GM21528 (cell line): ENCODE data around the gene FYN.

ENCODE experiments used
- ATAC-seq: cut with Tn5 transposase; IDR thresholded peaks from one replicate; pipeline ENCODE4 v1.9.1; 2021; ENCODE audit warnings: mild to moderate bottlenecking, moderate library complexity; ENCODE audit not compliant: unreplicated experiment, low FRiP score

FYN gene

DNA sequence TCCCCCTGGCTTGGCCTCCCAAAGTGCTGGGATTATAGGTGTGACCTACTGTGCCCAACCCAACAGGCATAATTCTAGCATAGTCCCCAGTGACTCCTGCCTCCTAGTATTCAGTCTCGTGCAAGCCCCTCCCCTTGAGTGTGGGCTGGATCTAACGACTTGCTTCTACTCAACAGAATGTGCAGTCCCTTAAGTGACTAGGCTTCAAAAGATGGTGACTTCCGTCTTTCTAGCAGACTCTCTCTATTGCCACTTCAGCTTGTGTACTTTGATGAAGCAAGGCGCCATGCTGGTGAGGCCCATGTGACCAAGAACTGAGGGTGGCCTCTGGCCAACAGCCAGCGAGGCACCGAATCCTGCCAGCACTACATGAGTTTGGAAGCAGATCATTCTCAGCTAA lies 157.9 kb downstream of the FYN start:
- ATAC-seq: no peak

DNA sequence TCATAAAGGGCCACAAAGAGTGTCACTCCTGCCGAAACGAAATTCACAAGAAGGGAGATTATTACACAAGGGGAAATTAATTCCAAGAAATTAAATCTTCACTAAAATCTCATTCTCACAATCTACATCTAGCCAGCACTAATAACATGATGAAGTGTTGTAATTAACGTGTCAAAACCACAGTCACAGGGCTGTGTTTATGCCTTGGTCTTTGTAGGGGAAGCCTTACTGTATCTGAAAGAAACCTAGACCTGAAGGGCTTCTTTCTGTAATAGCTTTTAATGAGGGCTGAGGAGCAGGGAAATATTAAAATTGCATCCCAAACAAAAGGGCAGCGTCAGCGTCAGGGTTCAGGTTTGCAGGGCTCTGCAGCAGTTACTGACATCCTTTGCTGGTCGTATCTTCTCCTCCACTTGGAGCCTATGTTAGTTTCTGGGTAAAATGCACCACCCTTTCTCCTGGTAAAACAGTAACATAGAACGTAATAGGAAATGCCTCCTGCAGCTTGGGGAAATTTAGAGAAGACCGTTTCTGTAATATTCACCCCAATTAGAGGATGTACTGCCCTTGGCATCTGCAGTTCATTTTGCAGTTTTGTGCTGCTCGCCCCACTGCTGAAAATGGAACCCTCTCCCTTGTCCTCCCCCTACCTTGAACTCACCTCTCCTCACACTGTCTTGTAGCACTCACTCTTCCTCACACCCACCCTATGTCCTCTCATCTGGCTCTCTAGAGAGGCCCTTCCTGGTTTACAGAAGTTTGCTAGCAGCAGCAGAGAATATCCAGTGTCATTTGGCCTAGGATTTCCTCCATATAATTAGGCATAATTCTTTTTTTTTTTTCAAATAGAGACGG lies 158.6 kb downstream of the FYN start:
- ATAC-seq: no peak

DNA sequence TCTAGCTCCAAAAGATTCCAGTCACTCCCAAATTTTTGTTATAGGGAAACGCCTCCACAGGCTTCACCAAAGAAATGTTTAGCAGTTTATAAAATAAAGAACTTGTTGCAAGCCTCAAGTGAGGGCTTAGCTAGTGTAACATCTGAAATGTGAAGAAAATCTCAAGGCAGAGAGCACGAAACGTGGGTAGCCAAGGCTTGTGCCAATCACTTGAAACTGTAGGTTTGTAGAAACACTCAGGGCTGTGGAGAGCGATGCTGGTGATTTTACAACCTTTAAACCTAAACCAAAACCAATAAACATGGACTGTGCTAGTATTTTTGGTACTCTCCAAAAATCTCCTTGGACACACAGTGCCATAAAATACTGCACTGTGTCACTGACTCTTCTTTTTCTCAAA lies 159.4 kb downstream of the FYN start:
- no peak for ATAC-seq

DNA sequence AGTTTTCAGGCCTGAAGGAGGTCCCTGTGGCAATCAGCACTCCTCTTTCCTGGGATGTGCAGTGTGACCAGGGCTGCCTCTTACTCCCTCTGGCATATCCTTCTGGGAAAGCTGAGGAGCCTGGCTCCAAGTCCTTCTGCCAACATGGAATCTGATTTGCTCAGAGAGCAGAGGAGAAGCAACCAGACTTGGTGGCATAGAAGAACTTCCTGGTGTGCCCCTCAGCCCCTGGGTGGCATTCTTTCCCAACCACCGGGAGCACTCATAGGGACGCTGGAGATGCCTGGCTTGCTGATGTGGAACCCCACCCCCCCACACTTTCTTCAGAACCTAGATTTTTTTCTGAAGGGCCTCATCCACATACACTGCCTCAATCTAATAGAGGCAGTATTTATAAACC lies 160.0 kb downstream of the FYN start:
- ATAC-seq: no peak

DNA sequence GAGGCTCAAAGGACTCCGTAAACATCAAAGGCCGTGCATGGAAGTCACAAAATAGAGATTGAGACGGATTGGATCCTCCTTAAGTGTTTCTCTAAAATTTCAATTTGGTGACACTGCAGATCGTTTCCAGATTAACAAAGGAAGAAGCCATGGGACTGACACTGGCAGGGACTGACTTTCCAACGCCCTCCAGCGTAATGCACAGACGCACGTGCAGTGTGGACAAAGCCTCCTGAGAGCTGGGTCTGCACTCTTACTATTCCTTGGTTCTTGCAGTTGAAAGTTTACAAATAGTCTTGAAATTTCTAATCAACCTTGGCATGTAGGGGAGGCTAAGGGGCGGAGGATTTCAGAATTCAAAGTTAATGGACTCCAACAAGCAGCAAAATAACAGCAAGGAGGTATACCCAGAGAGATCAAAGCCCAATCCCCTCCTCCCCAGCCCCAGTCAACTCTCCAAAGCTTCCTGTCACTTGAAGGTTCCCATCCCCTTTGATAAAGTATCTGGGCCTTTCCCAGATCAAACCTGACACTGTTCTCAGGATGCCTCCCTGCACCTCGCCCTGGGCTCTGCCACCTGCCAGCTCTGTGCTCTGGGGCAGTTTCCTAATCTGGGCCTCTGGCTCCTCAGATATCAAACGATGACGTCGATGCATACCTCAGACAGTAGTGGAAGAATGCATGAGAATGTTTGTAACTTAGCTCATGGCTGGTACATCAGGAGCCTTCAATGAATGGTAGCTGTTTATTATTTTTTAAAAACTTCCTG lies 161.1 kb downstream of the FYN start:
- ATAC-seq: no peak

DNA sequence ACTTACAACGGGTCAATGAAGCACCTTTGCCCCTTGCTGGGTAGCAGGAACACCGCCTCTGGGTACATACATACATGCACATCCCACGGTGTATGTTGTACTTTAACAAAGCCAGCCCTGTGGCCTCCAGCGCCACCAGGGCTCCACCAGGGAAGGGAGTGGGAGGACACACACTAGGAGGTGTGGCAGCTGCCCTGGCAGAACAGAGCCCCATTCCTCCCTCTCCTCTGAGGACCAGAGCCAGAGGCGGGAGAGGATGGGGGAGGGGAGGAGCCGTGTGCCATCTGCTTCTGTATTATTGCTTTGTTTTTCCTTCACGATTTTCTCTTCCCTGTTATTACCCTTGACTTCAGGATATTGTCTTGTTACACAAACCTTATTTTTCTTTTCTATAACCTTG lies 161.8 kb downstream of the FYN start:
- no peak for ATAC-seq

DNA sequence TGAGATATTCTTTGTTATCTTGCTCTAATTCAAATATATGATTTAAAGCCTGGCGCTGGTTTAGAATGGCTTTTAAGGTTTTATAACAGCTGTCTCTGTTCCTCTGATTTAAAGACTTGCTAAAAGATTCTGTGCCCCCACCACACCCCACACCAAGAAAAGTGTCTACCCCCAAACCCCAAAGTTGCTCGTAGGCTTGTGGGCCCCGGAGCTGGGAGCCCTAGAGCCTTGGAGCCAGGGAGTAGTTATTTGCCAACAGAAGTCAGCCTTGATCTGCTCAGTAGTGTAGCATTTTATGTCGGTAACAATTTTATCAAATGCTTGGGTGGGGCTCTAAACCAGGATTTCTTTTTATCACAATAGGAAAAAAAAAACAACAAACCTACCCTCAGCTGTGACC lies 162.3 kb downstream of the FYN start:
- no peak for ATAC-seq

DNA sequence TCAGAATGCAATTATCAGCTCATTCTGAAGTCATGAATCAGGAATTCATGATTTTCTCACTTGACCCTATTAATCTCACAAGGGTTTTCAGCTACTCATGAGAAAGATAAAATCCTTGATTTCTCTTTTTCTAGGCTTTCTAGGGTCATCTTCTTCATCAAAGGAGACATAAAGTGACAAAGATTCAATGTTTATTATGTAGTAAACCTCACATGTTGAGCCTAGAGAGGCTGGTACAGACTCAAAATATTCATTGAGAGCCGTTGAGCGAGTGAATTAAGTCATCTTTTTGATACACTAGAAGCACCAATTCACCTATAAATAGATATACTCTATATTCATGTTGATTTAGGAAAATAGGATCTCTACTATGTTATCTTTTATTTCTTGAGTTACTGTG lies 162.8 kb downstream of the FYN start:
- ATAC-seq: no peak

DNA sequence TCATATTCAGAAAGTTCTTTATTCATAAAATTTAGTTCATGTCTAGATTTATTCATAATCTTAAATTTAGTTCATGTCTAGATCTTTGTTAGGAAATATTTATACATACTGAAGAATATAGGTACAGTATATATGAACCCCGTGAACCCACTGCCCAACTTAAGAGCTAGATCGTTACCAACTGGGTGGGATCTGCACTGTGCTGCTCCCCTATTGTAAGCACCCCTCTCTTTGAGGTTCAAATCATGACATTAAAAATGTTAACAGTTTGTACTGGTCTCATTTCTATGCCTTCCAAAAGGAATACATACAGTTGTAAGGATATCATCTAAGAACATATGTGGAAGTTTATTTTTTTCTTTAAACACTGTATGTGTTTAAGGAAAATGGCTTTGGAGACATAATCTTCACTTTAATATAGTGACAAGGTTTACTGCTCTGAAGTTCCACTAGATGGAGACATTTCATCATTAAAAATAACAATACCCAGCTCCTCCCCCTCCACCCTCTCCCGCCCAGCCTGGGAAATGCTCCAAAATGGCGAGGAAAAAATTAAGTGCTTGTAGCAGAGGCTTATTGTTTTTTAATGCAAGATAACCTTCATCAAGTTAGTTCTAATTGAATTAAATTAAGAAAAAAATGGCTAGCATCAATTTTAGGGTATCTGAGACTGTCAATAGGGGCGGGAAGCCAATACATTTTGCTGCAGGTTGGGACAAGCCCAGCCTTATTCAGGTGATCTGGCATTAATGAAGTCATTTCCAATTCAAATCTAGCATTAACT lies 163.4 kb downstream of the FYN start:
- ATAC-seq: peak; percentile 89

DNA sequence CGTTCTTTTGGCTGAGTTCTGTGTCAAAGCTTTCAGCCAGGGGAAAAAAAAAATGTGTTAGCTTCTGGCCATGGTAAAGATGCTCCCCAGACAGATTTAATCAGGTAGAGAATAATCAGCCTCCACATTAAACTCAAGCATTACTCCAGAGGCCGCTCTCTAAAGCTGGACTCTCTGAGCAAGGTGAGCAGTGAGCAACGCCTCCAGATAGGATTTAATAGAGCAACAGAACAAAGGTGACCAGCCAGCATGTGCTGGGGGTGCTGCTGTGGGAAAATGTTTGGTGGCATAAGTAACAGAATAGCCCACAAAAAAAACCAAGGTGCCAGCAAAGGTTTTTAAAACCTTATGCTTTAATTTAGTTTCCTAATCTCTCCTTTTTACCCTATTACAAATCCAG lies 164.1 kb downstream of the FYN start:
- ATAC-seq: no peak

DNA sequence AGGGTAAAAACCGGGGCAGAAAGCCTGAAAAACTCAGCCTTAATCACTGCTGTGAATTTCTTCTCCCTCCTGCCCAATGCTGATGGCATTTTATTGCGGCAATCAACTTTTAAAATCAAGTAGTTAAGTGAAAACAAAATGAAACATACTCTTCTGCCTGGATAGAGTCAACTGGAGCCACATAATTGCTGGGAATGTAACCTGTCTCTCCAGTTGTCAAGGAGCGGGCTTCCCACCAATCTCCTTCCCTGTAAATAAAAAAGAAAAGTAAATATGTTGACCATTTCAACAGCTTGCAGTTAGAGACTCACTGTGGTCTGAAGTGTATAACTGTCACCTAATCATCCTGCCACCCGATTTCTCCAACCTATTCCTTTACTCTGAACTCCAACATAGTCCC lies 165.5 kb downstream of the FYN start:
- no peak for ATAC-seq

DNA sequence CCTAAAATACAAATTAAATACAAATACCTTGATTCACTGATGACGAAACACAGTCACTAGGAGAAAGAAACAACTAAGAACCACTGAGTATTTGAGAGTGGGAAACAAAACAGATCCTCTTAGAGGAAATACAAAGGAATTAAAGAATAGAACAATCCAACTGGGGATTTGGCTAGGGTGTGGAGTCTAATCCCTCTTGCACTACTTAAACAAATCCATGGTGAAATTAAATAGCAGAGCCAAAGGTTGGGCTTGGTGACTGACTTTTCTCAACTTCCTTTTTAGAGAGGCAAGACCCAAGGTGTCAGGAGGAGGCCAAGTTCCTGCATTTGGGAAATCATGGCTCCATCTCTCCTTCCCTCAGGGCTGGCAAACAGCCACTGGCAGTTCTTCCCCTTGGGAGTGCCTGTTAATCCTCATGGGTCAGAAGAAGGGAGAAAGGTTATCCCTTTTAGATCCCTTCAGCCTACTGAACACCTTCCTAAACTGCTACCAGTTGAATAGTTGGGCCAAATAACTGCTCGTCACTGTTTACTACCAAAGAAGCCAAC lies 166.3 kb downstream of the FYN start:
- ATAC-seq: no peak

DNA sequence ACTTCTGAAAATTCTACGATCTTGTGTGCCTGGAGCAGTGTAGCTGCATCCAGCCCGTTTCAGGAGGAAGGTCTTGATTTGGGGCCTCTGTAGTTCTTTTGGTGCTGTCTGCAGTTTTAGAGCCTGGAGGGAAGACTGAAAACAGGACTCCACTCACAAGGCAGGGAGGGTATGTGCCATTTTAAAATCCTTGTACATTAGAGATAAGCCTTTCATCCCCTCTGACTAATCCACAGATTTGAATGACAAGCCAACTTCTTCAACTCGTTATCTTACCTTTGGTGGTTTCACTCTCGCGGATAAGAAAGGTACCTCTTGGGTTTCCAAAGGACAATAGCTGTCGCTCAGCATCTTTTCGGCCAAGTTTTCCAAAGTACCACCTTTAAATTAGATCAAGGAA lies 169.5 kb downstream of the FYN start:
- no peak for ATAC-seq

DNA sequence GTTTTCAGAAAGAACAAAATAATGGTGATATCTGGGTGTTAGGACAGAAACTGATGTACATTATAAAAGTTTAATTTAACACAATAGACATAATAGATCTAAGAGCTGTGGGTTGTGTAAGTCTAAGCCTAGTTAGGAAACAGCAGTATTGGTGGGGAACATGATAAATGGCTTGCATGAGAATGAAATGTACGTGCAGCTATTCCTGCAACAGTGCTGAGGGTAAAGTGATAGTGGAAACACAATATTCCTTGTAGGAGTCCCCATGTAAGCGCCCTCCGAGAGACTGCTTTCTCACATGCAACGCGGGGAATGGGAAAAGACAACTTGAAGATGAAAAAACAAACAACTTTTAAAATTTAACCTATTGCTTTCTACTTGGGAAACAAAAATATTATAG lies 171.0 kb downstream of the FYN start:
- no peak for ATAC-seq

DNA sequence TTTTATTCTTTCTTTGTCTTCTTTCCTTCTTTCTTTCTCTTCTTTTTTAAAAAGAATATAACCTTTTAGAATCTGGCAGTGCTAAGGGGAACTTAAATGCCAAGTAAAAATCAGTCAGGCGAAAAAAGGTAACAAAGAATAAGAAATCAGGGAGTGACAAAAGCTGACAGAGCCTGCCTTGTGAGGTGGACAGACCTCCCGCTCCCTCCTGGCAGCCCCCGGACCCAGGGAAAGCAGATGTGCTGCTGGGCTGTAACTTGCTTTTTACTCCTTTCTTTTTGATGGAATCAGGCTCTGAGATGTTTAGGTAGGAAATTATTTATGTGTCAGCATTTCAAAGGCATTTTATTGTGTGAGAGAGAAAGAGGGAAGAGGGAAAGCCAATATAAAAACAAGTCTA lies 172.1 kb downstream of the FYN start:
- ATAC-seq: no peak

DNA sequence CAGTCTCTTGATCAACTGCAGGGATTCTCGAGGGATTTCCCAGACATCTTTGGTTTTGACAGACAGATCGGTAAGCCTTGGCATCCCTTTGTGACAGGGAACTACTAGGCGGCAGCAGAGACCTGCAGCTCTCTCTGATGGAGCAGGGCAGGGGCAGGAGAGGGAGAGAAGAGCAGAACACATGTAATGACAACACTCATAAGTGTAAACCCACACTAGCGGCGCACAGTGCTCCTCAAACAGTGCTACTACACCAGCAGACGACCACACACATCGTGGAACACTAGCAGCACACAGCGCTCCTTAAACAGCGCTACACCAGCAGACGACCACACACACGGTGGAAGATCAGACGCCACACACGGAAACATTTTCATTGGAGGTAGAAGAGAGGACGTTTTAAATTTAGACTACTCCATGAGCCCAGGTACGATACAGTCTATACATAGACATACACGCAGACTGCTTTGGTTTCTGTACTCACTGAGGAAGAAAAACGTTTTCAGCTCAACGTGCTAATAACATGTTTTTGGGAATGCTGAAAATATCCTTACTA lies 173.0 kb downstream of the FYN start:
- no peak for ATAC-seq

DNA sequence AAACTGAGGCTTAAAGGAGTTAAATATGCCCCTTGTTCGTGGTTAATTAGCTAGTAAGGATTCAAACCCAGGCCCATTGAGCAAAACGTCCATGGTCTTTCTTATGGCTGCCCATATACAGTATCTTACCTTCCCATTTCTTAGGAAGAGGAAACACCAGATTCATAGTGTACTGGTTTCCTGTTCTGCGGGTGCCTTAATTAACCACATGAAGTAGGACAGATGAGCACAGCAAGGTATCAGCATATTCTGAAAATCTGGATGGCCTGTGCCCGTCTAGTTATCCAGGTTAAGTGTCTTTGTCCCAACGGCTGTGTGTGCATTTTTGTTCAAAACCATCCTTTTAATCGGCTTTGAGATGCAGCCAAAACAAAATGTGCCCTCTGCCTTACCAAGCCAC lies 174.1 kb downstream of the FYN start:
- ATAC-seq: no peak

DNA sequence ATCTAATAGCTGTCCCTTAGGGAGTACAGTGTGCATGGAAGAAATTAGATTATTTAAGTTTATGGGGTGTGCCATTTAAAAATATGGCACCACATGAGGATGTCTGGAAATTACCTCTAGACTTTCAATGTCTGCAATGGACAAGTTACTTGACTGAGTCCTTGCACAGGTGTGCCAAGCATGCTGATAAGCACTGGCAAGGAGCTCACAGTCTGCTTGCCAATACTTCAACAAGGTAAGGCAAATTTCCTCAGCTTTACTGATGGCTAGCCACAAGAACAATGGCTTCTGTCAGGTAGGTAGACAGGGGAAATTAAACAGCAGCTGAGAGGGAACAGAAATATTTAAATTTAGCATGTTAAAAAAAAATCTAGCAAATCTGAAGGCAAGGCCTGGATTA lies 176.4 kb downstream of the FYN start:
- no peak for ATAC-seq

DNA sequence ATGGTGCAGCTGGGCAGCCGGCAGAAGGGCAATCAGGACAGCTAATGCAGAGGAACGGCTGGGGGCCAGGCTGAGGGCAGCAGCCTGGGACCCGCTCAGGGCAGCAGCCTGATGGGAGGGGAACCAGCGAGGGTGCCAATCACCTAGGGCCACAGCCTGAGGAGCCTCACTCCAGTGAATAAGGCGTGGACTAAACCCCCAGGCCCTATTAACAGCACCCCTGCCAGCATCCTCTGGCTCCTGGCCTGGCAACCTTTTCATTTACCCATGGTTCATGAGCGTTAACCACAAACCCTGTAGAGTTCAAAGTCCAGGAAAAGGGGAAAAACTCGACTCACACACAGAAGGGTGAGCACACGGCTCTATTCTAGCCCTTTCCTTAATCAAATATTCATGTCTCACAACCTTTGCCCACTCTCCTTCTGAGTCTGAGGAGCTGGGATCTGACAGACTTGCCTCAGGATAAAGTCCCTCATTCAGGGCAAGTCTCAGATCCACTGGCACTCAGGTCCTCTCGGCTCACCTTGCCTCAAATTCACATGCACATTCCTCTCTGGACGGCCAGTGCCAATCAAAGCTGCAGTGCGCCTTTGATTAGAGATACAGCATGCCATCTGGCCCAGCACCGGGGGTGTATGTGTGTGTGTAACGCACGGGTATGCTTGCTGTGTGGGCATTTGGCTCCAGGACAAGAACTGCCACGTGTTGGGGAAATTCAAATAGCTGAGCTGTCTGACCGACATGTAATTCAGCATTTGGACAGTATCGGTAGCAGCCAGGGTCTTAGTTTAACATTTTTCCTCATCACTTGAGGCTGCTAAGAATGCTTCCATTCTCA lies 180.7 kb downstream of the FYN start:
- no peak for ATAC-seq
